Measurements from ENCODE around the gene FRMD8. TPM values are rescaled to one million over a fixed set of nuclear protein-coding genes. Genes with fewer than 3 reads are reported as not detected.

Gene FRMD8
- total RNA-seq, 1 experiment from 2014 or later = 68.3 TPM

DNA sequence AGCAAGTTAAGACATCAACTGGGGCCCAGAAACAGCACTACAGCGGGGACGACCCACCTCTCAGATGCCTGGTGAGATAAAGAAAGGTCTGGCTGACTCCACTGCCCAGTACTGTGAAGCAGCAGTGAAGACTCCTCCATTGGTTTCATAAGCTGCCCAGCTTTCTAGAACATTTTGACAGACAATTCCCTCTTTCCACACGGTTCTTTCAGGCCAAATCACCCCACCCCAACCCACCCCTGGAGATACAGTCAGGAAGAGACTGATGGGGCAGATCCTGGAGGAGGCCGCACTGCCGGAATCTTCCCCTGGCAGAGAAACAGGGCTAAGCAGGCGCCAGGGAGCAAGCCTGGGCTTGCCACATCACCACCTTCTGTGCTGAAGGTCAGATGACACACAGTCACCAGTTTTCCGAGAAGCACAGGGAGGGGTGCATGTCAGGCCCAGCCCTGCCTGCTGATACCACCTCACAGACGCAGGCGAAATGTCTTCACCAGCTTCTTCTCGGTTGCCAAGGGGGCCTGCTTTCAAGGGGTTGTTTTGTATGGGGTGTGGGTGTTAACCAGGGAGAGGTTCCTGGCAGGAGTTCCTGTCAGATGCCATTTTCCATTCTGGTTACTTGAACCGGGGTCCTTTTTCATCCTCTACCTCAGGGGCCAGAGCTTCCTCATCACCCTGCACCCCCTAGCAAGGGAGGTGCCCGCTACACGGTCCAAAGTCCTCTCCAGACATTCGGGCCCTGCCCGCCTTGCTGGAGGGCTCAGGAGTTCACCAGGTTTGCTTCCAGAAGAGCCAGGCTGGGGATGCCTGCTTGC is 34.7 kb downstream of the FRMD8 start:
- Histone ChIP-seq H3K4me2 (ENCODE audit: low read length) (peak overlapping the region; percentile 97), H3K4me3 (ENCODE audit: low read length) (peak overlapping the region; percentile 93), H2AFZ (ENCODE audit: low read length) (no peak overlapping the region), H3K4me1 (ENCODE audit: insufficient read depth, low read length) (peaks cover 63% of the 10 kb centered on the region), H3K27me3 (ENCODE audit: low read length) (no peaks in the 10 kb centered on the region), H3K27ac (ENCODE audit: low read length) (peak overlapping the region; percentile 99), H3F3A (ENCODE audit: low read length, unreplicated experiment) (peaks cover 37% of the 10 kb centered on the region), H3K36me3 (ENCODE audit: low read depth, low read length) (peaks cover 33% of the 10 kb centered on the region), H3K9ac (ENCODE audit: low read length) (peak overlapping the region; percentile 97), H4K20me1 (ENCODE audit: low read length) (peaks cover 35% of the 10 kb centered on the region), H3K9me3 (ENCODE audit: low read length) (no peaks in the 10 kb centered on the region), H3K9me2 (replicated peaks; ENCODE audit: low read length) (no peaks in the 10 kb centered on the region), H3K79me2 (ENCODE audit: low read length) (peaks cover 55% of the 10 kb centered on the region)
- POLR2A ChIA-PET (ENCODE audit: unreplicated experiment) = interaction anchor here (0.5 to 1.9 kb wide), 8 partner anchors 10 to 149 kb away, joined by 3 to 31 read pairs (median 4); partner anchors contain the start of genes MALAT1, SLC25A45 and ZNRD2
- intact Hi-C loops (cut with micrococcal nuclease) = loop anchor here (1.0 to 2.0 kb wide), 2 partner anchors 39 to 52 kb away; partner anchors contain the start of gene SLC25A45
- DNase-seq (peak; percentile 97), ATAC-seq (peak; percentile 38)
- TF ChIP-seq EZH2 (IDR thresholded peaks at IDR 0.05; ENCODE audit: low read length, unreplicated experiment) = no peak
- TF ChIP-seq EZH2phosphoT487 (IDR thresholded peaks at IDR 0.05; ENCODE audit: borderline replicate concordance, low read length) = peak; percentile 78
- TF ChIP-seq, protein P1, sequence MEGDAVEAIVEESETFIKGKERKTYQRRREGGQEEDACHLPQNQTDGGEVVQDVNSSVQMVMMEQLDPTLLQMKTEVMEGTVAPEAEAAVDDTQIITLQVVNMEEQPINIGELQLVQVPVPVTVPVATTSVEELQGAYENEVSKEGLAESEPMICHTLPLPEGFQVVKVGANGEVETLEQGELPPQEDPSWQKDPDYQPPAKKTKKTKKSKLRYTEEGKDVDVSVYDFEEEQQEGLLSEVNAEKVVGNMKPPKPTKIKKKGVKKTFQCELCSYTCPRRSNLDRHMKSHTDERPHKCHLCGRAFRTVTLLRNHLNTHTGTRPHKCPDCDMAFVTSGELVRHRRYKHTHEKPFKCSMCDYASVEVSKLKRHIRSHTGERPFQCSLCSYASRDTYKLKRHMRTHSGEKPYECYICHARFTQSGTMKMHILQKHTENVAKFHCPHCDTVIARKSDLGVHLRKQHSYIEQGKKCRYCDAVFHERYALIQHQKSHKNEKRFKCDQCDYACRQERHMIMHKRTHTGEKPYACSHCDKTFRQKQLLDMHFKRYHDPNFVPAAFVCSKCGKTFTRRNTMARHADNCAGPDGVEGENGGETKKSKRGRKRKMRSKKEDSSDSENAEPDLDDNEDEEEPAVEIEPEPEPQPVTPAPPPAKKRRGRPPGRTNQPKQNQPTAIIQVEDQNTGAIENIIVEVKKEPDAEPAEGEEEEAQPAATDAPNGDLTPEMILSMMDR (conservative IDR thresholded peaks at IDR 0.05; ENCODE audit: low read depth, low read length) = no peak
- CTCF ChIA-PET = interaction anchor here (1.0 kb wide), 1 partner anchor 50 kb away, joined by 3 read pairs; no protein-coding TSS in a partner anchor
- BruUV-seq (replicated peaks) = TSS peak; percentile 56

DNA sequence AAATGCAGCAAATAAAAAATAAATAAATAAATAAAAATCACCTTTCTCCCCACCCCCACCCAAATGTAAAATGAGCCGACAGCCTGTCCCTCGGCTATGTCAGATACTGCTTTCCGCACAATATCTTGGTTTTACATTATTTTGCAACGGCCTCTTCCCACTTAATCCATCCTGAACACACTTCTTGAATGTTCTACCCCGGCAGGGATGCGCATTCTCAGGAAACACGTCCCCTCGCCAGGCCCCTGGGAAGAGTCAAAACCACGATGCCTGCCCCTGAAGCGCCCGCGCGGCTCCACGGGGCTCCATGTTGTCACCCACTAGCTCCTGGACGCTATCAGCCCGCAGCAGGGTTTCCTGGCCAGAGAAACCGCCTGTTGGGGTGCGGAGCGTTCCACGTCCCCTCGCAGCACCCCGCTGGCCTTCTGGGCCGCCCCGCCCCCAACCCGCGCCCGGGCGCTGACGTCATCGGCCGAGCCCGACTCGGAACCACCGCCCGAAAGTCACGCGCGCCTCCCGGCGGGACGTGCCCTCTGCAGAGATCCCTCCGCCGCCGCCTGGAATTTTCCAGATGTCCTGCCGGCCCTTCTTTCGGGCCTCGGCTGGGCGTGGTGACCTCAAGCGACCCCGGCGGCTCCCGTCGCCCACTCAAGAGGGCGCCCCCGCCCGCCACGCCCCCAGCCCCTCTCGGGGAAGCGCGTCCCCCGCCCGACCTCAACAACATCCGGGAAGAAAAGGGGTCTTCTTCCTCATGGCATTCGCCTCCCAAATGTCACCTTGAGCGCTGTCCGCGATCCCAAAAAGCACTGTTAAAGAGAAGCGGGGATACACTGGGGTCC is 35.6 kb downstream of the FRMD8 start:
- BruUV-seq (replicated peaks) = no TSS peak
- Histone ChIP-seq H3K9me3 (ENCODE audit: low read length) (no peaks in the 10 kb centered on the region), H4K20me1 (ENCODE audit: low read length) (peaks cover 43% of the 10 kb centered on the region), H3K4me1 (ENCODE audit: insufficient read depth, low read length) (peaks cover 65% of the 10 kb centered on the region), H3K79me2 (ENCODE audit: low read length) (peaks cover 63% of the 10 kb centered on the region), H2AFZ (ENCODE audit: low read length) (peak overlapping the region; percentile 32), H3K27ac (ENCODE audit: low read length) (peak overlapping the region; percentile 99), H3K9ac (ENCODE audit: low read length) (peak overlapping the region; percentile 97), H3K27me3 (ENCODE audit: low read length) (no peaks in the 10 kb centered on the region), H3F3A (ENCODE audit: low read length, unreplicated experiment) (peaks cover 46% of the 10 kb centered on the region), H3K4me3 (ENCODE audit: low read length) (peak overlapping the region; percentile 93), H3K36me3 (ENCODE audit: low read depth, low read length) (peaks cover 37% of the 10 kb centered on the region), H3K4me2 (ENCODE audit: low read length) (peak overlapping the region; percentile 97), H3K9me2 (replicated peaks; ENCODE audit: low read length) (no peaks in the 10 kb centered on the region)
- peak; percentile 5 for ATAC-seq
- CTCF ChIA-PET = interaction anchor here (1.0 kb wide), 1 partner anchor 51 kb away, joined by 3 read pairs; no protein-coding TSS in a partner anchor
- intact Hi-C loops (cut with micrococcal nuclease) = loop anchor here (1.0 to 2.0 kb wide), 2 partner anchors 40 to 51 kb away; partner anchors contain the start of gene SLC25A45
- peak; percentile 96 for DNase-seq
- TF ChIP-seq EZH2phosphoT487 (IDR thresholded peaks at IDR 0.05; ENCODE audit: borderline replicate concordance, low read length) = 0 out of 2 replicates have a peak, but pooled peaks have one; percentile 26
- TF ChIP-seq, protein P1 (conservative IDR thresholded peaks at IDR 0.05; ENCODE audit: low read depth, low read length) = no peak
- TF ChIP-seq EZH2 (IDR thresholded peaks at IDR 0.05; ENCODE audit: low read length, unreplicated experiment) = no peak
- POLR2A ChIA-PET (ENCODE audit: unreplicated experiment) = interaction anchor here (0.6 to 1.9 kb wide), 22 partner anchors 9 to 479 kb away, joined by 3 to 46 read pairs (median 6); partner anchors contain the start of genes CCDC85B, MALAT1 and SLC25A45
